NOMO-1 treated with DMSO at 0.1 percent for 48 hours (cell line): ENCODE measurements around the gene SERPINB1.

Experiments
- DNase-seq: peaks from one replicate; lab custom pipeline; 2025; ENCODE audit not compliant: unreplicated experiment; lab: John Stamatoyannopoulos, UW

SERPINB1 gene

GRCh38 chr6:2795162-2795561 is 46.5 kb downstream of the SERPINB1 start:
- DNase-seq: no peak

GRCh38 chr6:2794171-2794730 is 47.4 kb downstream of the SERPINB1 start:
- no peak for DNase-seq

- DNase-seq: peak; percentile 94
Observed at GRCh38 chr6:2793534-2794151, 48.0 kb downstream of the SERPINB1 start.

- DNase-seq: no peak
Observed at GRCh38 chr6:2792330-2793110, 49.1 kb downstream of the SERPINB1 start.

GRCh38 chr6:2791450-2791974 is 50.2 kb downstream of the SERPINB1 start:
- DNase-seq: no peak

GRCh38 chr6:2790588-2791449 is 50.8 kb downstream of the SERPINB1 start:
- peak; percentile 79 for DNase-seq

GRCh38 chr6:2786269-2786668 is 55.4 kb downstream of the SERPINB1 start:
- DNase-seq: no peak

GRCh38 chr6:2784930-2785329 is 56.7 kb downstream of the SERPINB1 start:
- no peak for DNase-seq

- no peak for DNase-seq
Observed at GRCh38 chr6:2784061-2784460, 57.6 kb downstream of the SERPINB1 start.

- no peak for DNase-seq
Observed at GRCh38 chr6:2783188-2783963, 58.3 kb downstream of the SERPINB1 start.

- no peak for DNase-seq
Observed at GRCh38 chr6:2782825-2783187, 58.9 kb downstream of the SERPINB1 start.

GRCh38 chr6:2782356-2782708 is 59.3 kb downstream of the SERPINB1 start:
- no peak for DNase-seq
